HG02759 (cell line): ENCODE measurements around the gene WDR27.
"Not testable (repeated sequence)": the region's sequence is repeated elsewhere in the genome, so short reads cannot be mapped to it uniquely, and the experiment has no call there.

ENCODE experiments used
- ATAC-seq: cut with Tn5 transposase; IDR thresholded peaks from one replicate; pipeline ENCODE4 v1.9.1; 2021; ENCODE audit warnings: mild to moderate bottlenecking, moderate library complexity; ENCODE audit not compliant: unreplicated experiment

Gene WDR27

DNA sequence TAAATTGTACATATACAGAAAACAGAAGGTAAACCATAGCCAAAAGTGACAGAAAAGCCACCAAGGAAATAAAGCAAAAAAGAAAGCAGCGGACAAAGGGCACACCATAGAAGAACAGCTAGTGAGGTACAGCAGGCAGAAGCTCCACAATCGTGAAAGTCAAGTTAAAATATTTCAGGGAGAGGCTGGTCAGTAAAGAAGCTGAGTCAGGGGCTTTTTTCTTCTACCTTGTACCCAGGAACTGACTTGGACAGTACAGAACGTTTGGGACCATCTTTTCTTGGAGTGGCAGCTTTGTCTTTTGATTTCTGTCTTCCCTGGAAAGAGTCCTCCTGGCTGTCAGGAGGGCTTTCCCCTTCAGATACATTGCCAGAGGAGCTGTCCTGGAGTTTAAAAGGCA, 8.2 kb upstream of the WDR27 start:
- ATAC-seq: no peak

DNA sequence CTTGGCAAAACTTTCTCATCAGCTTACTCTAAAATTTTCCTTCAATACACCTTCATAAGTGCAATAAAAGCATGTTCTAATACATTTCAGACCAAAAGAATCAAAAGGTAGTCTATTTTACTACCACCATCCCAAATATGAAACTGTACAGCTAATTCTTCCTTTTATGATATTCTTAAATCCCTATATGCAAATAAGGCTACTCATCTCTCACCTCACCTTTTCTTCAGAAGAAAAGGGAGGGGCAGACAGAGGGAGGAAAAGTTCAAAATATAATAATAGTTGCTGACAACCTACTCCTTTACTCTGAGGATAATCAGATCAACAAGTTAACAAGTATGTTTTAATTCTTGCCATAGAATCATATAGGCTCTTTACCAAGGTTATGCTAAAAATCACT, 7.5 kb upstream of the WDR27 start:
- no peak for ATAC-seq

DNA sequence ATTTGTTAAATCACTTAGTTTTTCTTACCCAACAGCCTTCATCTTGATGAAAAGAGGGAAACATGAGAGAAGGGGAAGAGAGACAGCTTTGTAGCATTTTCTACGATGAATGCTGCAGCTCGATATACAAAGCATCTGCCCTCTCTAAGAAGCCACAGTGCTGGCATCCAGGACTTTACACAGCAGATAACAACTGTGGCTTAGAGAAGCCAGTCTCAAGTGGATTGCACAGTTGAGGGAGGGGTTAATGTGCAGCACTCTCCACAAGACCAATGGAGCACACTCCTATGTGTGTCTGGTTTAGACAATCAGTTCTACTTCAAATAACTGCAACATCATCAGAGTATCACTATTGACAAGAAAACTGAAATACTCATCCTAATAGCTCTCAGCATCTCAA, 5.9 kb upstream of the WDR27 start:
- no peak for ATAC-seq

DNA sequence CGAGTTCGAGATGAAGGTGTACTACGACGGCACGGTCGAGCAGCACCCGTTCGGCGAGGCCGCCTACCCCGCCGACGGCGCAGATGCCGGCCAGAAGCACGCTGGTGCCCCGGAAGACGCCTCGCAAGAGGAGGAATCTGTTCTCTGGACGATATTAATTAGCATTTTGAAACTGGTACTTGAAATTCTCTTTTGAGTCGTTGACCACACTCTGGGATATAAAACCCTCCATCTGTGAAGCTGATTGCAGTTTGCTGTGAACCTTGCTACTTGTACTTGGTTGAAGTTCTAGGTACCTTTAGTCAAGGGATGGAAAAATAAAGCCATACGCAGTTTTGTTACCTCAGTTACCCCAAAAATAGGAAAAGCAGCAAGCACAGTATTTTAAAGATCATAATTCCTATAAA, 1.0 kb upstream of the WDR27 start:
- no peak for ATAC-seq

DNA sequence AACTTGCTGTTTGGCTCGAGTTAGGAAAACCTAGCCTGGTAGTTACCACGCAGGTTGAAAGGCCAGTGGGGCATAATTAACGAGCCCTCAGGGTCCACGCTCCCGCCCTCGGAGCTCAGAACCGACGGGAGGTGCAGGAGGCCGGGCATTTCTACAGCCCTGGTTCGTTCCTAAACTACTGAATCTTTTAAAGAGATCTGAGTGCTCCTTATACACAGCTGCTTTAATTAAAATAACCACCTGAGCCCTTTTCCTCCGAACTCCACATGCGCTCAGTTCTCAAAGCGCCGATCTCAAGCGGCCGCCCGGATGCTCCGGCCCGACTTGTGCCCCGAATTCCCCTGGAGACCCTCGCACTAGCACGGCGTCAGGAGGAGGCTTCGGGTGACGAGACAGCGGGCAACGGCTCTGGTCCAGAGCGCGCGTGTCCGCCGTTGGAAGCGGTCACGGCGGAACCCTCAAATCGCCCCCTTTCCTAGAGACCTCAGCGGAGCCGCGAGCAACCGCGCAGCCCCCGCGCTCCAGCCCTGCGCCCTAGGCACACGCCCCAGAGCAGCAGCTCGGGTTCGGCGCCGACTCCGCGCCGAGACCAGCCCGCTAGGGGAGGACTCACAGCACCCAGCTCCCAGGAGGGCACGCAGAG, 397 bp downstream of the WDR27 start:
- peak; percentile 2 for ATAC-seq

DNA sequence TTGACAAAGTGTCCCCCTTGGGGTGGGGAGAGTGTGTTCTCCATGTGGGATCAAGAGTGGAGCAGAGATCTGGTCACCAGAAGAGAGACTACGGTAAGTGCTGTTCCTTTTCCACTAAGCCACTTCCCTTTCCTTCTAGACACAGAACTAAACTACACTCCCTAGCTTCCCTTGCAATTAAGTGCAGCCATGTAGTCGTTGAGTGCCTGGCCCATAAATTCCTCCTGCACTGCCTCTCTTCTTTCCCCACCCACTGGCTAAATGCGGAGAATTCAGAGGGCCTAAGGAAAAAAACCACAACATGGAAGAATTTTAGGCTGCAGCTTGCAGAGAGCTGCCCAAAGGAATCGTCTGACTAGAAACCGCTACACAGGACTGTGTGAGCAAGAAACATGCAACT, 1.5 kb downstream of the WDR27 start:
- ATAC-seq: no peak

DNA sequence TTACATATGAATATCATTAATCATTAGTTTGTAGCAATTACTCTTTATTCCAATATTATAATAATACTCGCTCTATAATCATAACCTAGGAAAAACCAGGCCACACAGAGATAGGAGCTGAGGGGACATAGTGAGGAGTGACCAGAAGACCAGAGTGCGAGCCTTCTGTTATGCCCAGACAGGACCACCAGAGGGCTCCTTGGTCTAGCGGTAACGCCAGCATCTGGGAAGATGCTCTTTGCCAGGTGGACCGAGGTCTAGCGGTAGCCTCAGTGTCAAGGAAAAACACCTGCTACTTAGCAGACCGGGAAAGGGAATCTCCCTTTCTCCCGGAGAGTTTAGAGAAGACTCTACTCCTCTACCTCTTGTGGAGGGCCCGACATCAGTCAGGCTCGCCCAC, 4.7 kb downstream of the WDR27 start:
- ATAC-seq: not testable (repeated sequence)

DNA sequence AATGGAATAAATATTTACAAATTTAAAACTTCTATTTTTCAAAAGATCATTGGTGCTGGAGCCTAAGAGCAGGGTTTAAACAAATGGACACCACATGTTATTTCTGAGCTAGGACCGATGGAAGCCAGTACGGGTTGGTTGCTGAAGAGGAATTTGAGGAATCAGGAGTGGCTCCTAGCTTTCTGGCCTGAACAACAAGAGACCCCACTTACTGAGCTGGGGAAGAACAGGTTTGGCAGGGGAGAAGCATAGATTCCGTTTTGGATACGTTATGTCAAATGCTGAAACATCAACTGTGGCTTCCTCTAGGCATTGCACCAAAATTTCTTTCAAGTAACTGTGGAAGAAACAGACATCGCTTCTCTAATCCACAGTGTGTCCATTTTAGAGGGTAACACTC, 6.7 kb downstream of the WDR27 start:
- ATAC-seq: no peak

DNA sequence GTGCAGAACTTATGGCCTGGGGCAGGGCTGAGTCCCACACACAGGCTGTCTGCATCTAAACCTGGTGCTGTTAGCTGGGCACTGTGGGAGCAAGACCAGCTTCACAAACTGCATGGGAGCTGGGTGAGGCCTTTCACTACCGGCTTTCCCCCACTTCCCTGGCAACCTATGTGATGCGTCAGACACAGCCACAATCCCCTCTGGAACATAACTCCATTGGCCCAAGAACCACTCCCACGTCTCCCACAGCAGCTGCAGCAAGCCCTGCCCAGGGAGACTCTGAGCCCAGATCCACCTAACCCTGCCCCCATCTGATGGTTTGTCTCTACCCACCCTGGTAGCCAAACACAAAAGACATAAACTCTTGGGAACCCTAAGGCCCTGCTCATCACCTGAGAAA, 9.3 kb downstream of the WDR27 start:
- no peak for ATAC-seq

DNA sequence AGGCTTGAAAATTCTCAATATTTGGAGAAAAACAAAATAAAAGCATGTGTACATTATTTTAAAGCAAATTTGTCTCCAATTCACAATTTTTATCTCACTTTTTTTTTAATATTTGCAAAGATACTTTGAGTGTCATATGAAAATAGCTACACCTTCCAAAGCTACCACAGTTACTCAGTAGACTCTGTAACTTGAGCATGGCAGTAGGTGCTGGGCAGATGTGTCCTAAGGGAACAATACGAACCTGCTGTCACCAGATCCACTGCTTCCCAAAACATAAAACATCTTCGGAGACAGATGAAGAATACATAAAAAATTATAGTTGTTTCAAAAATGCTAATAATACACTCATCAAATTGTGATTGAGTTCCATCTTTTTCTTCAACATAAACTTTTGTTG, 10.6 kb downstream of the WDR27 start:
- no peak for ATAC-seq

DNA sequence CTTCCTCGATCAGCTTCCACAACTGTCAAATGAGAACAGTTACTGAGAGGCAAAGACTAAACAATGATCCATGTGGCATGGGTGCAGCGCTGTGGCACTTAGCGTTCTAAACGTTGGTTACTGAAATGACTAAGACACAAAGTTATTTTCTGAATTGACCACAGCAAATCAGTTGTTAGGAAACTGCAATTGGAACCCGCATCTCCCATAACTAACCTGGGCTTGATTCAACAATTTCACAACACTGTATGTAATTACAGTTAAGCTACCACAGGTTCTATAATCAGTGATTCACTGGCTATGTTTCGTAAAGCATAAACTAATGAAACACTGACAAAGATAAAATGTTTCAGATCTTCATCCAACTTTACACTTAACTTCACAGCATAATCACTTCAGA, 12.5 kb downstream of the WDR27 start:
- ATAC-seq: no peak

DNA sequence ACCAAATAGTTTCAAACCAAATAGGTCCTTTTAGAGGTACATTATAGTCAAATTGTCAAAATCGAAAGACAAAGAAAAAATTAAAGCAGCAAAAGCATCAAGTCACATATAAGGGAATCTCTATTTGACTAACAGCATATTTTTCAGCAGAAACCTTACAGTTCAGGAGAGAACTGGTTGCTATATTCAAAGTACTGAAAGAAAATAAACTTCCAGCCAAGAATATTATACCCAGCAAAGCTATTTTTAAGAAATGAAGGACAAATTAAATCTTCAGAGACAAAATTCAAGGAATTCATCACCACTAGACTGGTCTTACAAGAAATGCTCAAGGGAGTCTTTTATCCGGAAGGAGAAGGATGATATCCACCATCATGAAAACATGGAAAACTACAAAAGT, 16.0 kb downstream of the WDR27 start:
- no peak for ATAC-seq

DNA sequence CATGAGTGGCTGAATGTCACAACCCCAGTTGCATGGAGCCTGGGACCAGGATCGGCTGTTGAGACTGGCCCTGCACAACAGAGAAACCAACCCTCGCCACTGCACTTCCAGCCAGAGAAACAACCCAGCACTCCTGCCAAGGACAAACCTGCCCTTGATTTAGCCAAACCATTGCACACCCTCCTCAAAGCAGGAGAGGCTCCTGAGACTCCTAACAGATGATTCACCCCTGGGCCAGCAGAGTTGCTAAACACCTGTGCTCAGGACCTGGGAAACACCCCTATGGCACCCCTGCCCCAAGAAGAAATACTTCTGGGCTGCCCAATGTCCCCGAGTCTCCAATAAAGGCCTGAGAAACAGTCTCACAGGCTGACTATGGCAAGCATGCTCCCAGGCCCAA, 17.8 kb downstream of the WDR27 start:
- no peak for ATAC-seq

DNA sequence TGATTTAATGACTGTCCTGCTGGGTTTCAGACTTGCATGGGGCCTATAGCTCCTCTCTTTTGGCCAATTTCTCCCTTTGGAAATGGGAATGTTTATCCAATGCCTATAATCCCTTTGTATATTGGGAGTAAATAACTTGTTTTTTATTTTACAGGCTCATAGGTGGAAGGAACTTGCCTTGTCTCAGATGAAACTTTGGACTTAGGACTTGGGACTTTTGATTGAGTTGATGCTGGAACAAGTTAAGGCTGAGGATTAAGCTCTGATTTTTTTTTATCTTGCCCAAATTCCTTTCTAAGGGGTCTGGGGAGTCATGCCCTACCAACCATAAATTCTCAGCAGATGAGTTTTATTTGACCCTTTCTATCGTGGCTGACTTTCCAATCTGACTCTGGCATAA, 23.5 kb downstream of the WDR27 start:
- ATAC-seq: no peak

DNA sequence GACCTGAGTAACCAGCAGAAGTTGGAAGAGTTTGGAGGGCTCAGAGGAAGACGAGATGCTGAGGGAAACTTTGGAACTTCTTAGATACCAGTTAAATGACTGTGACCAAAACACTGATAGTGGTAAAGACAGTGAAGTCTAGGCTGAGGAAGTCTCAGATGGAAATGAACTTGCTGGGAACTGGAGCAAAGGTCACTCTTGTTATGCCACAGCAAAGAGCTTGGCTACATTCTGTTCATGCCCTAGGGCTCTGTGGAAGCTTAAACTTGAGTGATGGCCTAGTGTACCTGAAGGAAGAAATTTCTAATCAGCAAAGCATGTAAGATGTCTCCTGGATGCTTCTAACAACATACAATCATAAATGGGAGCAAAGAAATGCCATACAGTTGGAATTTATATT, 24.7 kb downstream of the WDR27 start:
- no peak for ATAC-seq

DNA sequence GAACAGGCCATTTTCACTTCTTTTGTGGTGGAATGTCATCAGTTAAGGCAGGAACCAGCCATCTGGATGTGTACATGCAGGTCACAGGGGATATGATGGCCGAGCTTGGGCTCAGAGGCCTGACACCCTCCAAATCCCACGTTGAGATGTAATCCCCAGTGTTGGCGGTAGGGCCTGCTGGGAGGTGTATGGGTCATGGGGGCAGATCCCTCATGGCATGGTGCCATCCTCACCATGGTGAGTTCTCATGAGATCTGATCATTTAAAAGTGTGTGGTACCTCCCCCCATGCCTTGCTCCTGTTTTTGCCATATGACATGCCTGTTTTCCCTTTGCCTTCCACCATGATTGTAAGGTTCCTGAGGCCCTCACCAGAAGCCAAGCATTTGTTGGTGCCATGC, 26.8 kb downstream of the WDR27 start:
- no peak for ATAC-seq

DNA sequence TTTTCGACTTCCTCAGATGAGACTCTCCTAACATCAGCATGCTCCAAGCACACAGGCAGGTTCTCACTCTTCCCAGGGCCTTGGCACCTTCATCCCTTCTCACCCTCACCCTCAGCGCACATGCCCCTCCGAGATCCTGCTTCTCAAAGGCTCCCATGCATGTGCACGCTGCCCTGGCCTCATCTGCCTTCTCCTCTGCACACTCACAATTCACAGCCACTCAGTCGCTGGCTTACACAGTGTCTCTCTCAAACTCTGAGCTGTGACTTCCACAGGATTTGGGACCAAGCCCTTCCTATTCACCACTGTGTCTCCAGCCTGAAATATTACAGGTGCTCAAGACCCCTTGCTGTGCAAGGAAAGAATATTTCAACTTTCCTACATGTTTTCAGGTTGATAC, 30.3 kb downstream of the WDR27 start:
- no peak for ATAC-seq

DNA sequence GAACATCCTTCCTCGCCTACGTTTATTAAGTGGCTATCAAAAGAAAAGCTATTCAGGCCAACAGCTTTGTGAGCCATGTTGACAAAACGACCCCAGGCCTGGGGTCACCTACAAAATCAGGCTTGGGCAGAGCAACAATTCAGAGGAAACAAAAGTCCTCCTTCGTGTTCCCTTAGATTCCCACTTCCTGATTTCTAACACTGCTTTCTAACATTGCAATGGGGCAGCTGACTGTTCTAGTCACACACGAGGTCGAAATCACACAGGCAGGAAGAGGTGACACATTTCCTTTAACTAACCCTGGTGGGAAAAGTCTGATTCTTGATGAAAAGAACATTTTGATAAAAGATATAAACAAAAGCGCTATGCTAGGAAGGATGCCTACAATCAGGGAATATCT, 31.9 kb downstream of the WDR27 start:
- no peak for ATAC-seq

DNA sequence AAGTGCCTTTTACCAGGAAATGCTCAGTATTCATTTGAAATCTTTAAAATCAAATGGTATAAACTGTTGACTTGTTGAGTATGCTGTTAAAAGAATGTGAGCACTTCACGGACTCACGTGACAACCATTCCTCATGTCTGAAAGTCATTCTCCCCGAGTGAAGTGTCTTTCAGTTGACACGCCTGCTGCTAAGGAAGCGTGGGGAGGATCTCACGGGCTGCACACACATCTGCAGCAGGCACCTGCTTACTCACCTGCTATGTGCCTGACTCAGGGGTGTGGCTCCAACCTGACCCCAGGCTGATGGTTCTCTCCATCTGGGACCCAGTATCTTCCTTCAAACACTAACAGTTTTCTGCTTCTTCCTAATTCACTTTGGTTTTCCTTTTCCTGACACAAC, 32.7 kb downstream of the WDR27 start:
- no peak for ATAC-seq

DNA sequence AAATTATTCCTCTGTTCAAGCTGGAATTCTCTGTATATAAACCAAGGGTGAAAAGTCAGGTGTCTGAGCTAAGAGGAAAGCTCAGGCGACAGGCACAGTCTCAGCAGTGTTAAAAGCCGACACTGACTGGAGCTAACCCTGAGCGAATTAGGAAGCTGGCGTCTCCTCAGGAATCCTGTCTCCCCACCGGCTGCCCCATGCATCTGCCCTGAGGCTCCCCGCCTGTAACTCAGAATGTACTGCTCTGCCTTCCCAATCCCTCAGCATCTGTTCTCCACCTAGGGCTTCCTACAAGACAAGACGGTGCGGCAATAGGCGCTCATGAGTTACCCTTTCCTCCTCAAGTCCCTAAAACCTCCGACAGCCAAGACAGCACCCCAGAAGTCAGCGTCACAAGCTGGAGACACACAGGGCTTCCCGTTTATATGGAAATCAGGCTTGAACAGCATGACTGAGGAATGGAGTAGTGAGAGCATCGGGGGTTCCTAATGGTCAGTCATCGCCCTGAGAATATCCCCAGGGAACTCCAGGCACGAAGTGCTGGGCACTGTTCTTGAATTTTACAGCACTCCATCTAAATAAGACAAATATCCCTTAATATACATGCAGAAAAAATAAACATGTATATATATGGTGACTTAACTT, 33.5 kb downstream of the WDR27 start:
- no peak for ATAC-seq

DNA sequence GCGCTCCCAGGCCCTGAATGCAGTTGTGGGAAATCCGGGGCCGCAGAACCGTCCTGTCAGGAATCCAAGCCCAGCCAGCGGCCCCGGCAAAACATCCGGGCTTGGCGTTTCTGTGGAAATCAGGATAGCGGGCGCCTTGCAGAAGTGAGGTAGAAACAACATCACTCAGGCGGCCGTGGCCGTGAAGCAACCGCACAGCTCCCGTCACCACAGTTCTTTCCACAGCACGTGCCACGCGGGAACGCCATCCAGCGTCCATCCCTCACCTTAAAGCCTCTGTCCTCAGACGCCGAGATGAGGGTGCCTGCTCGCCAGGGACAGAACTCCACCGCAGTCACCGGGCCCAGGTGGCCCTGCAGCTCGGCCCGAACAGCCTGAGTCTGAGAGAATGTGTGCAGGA, 34.1 kb downstream of the WDR27 start:
- ATAC-seq: no peak

DNA sequence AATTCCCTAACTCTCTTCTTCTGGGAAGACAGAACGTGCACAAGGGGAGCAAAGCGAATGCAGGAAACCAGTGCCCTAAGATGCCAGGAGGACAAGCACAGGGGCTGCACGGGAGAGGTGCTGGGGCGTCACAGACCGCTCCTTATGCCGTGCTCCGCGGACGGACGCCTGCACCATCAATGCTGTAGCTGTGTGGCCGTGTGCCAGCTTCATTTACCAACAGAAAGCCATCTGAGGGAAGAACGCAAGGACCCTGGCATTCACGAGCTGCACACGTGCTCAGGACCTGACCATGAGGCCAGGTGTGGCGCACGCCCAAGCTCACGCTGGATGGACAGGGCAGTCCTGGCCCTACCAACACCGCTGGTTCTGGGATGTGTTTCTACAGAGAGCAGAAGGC, 35.4 kb downstream of the WDR27 start:
- ATAC-seq: no peak

DNA sequence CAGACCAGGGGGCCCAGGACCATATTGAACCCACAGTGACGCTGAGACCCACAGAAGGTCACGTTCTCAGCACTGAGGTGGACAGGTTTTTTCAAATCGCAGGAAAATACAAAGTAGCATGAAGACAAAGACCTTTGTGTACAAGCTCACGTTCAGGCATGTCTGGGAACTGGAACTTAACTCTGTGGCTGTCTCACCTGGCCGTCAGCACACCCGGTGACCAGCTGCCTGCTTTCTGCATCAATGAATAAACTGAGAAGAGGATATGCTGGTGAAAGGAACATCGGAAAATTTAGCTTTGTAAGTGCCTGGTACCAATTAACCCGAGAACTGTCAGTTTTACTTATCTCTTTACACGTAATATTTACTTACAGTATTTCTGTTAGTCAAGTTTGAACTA, 36.5 kb downstream of the WDR27 start:
- no peak for ATAC-seq
